ENCODE measurements around the gene B3GAT2.
"Not testable (repeated sequence)": the region's sequence is repeated elsewhere in the genome, so short reads cannot be mapped to it uniquely, and the experiment has no call there.

Gene B3GAT2

GRCh38 chr6:70952608-70953165 is 4.2 kb downstream of the B3GAT2 start:
- H2BK15ac ChIP-seq (ENCODE audit: low read length): no peak overlapping the region
- H3K79me1 ChIP-seq (ENCODE audit: low read depth, low read length): no peaks in the 10 kb centered on the region
- no peak overlapping the region for H3K27ac ChIP-seq (replicated peaks; ENCODE audit: low read length)
- H3K14ac ChIP-seq (ENCODE audit: low read length): no peak overlapping the region
- H3K4me3 ChIP-seq (ENCODE audit: low read length in 2 of 2): no peak overlapping the region
- H3K27me3 ChIP-seq (ENCODE audit: control insufficient read depth in 3 of 3, insufficient read depth in 3 of 3, low read depth in 1 of 3, low read length in 3 of 3): peaks cover 0 to 65% (median 23%) of the 10 kb centered on the region in 3 experiments
- no peak overlapping the region for H2BK12ac ChIP-seq (ENCODE audit: low read length)
- no peak overlapping the region for H2BK5ac ChIP-seq (ENCODE audit: low read length)
- H3K36me3 ChIP-seq (replicated peaks in 1 of 2; ENCODE audit: control insufficient read depth in 2 of 2, insufficient read depth in 2 of 2, low read length in 2 of 2): no peaks in the 10 kb centered on the region
- H2AK5ac ChIP-seq (ENCODE audit: low read depth, low read length): no peak overlapping the region
- no CpG with 5 or more reads among the region's 3 CpGs for WGBS, 2 donors (ENCODE audit: extremely low coverage in 2 of 2, insufficient read length in 2 of 2, insufficient replicate concordance in 1 of 2)
- H4K91ac ChIP-seq (ENCODE audit: low read depth, low read length, poor library complexity): no peak overlapping the region
- H3K23ac ChIP-seq (ENCODE audit: low read depth, low read length, poor library complexity): no peak overlapping the region
- H3K9me3 ChIP-seq (replicated peaks in 1 of 2; ENCODE audit: control insufficient read depth in 2 of 2, insufficient read depth in 1 of 2, low read depth in 1 of 2, low read length in 2 of 2): no peaks in the 10 kb centered on the region
- no peak overlapping the region for H3K9ac ChIP-seq (ENCODE audit: low read depth, low read length, poor library complexity)
- H2AFZ ChIP-seq (ENCODE audit: low read length): no peak overlapping the region
- no peak overlapping the region for H3K4me2 ChIP-seq (ENCODE audit: insufficient read depth, low read length, poor library complexity, severe bottlenecking)
- H3K4me1 ChIP-seq (ENCODE audit: control insufficient read depth in 2 of 2, insufficient read depth in 1 of 2, low read depth in 1 of 2, low read length in 2 of 2): peaks cover 3 to 13% of the 10 kb centered on the region in 2 donors
- no peak for DNase-seq (ENCODE audit: low spot score)
- H2BK120ac ChIP-seq (ENCODE audit: low read depth, low read length): no peak overlapping the region
- H3K18ac ChIP-seq (ENCODE audit: low read length): no peak overlapping the region
- no peak overlapping the region for H3K4ac ChIP-seq (ENCODE audit: low read length)
- H4K8ac ChIP-seq (ENCODE audit: low read depth, low read length): no peak overlapping the region

GRCh38 chr6:70944321-70944720 is 12.5 kb downstream of the B3GAT2 start:
- not testable (repeated sequence) for H2BK15ac ChIP-seq (ENCODE audit: low read length); H3K36me3 ChIP-seq (replicated peaks in 1 of 2; ENCODE audit: control insufficient read depth in 2 of 2, insufficient read depth in 2 of 2, low read length in 2 of 2); H4K91ac ChIP-seq (ENCODE audit: low read depth, low read length, poor library complexity); H3K14ac ChIP-seq (ENCODE audit: low read length); DNase-seq (ENCODE audit: low spot score); H3K4ac ChIP-seq (ENCODE audit: low read length); H3K9me3 ChIP-seq (replicated peaks in 1 of 2; ENCODE audit: control insufficient read depth in 2 of 2, insufficient read depth in 1 of 2, low read depth in 1 of 2, low read length in 2 of 2); H2BK5ac ChIP-seq (ENCODE audit: low read length); H2BK120ac ChIP-seq (ENCODE audit: low read depth, low read length); H3K4me2 ChIP-seq (ENCODE audit: insufficient read depth, low read length, poor library complexity, severe bottlenecking); H2AFZ ChIP-seq (ENCODE audit: low read length); H3K9ac ChIP-seq (ENCODE audit: low read depth, low read length, poor library complexity); H2BK12ac ChIP-seq (ENCODE audit: low read length); H3K18ac ChIP-seq (ENCODE audit: low read length); H3K27me3 ChIP-seq (ENCODE audit: control insufficient read depth in 3 of 3, insufficient read depth in 3 of 3, low read depth in 1 of 3, low read length in 3 of 3); H3K79me1 ChIP-seq (ENCODE audit: low read depth, low read length); H2AK5ac ChIP-seq (ENCODE audit: low read depth, low read length); H3K4me3 ChIP-seq (ENCODE audit: low read length in 2 of 2); H4K8ac ChIP-seq (ENCODE audit: low read depth, low read length); H3K27ac ChIP-seq (replicated peaks; ENCODE audit: low read length); H3K23ac ChIP-seq (ENCODE audit: low read depth, low read length, poor library complexity); H3K4me1 ChIP-seq (ENCODE audit: control insufficient read depth in 2 of 2, insufficient read depth in 1 of 2, low read depth in 1 of 2, low read length in 2 of 2)
- no CpG with 5 or more reads among the region's 10 CpGs for WGBS, 2 donors (ENCODE audit: extremely low coverage in 2 of 2, insufficient read length in 2 of 2, insufficient replicate concordance in 1 of 2)

- Histone ChIP-seq H2AK5ac (ENCODE audit: low read depth, low read length) (no peak overlapping the region), H3K9ac (ENCODE audit: low read depth, low read length, poor library complexity) (no peak overlapping the region), H3K4me1 (ENCODE audit: control insufficient read depth in 2 of 2, insufficient read depth in 1 of 2, low read depth in 1 of 2, low read length in 2 of 2) (no peaks in the 10 kb centered on the region), H2BK15ac (ENCODE audit: low read length) (no peak overlapping the region), H3K9me3 (replicated peaks in 1 of 2; ENCODE audit: control insufficient read depth in 2 of 2, insufficient read depth in 1 of 2, low read depth in 1 of 2, low read length in 2 of 2) (no peaks in the 10 kb centered on the region), H3K4me3 (ENCODE audit: low read length in 2 of 2) (no peak overlapping the region), H3K23ac (ENCODE audit: low read depth, low read length, poor library complexity) (no peak overlapping the region), H4K8ac (ENCODE audit: low read depth, low read length) (no peak overlapping the region), H3K18ac (ENCODE audit: low read length) (no peak overlapping the region), H3K79me1 (ENCODE audit: low read depth, low read length) (no peaks in the 10 kb centered on the region), H3K4me2 (ENCODE audit: insufficient read depth, low read length, poor library complexity, severe bottlenecking) (no peak overlapping the region), H3K4ac (ENCODE audit: low read length) (no peak overlapping the region), H3K27ac (replicated peaks; ENCODE audit: low read length) (no peak overlapping the region), H4K91ac (ENCODE audit: low read depth, low read length, poor library complexity) (no peak overlapping the region), H2AFZ (ENCODE audit: low read length) (no peak overlapping the region), H2BK120ac (ENCODE audit: low read depth, low read length) (no peak overlapping the region), H3K27me3 (ENCODE audit: control insufficient read depth in 3 of 3, insufficient read depth in 3 of 3, low read depth in 1 of 3, low read length in 3 of 3) (no peaks in the 10 kb centered on the region), H2BK5ac (ENCODE audit: low read length) (no peak overlapping the region), H3K36me3 (replicated peaks in 1 of 2; ENCODE audit: control insufficient read depth in 2 of 2, insufficient read depth in 2 of 2, low read length in 2 of 2) (no peaks in the 10 kb centered on the region), H3K14ac (ENCODE audit: low read length) (no peak overlapping the region), H2BK12ac (ENCODE audit: low read length) (no peak overlapping the region)
- no peak for DNase-seq (ENCODE audit: low spot score)
- no CpG with 5 or more reads among the region's 3 CpGs for WGBS, 2 donors (ENCODE audit: extremely low coverage in 2 of 2, insufficient read length in 2 of 2, insufficient replicate concordance in 1 of 2)
Measured at GRCh38 chr6:70933853-70934252, 23.0 kb downstream of the B3GAT2 start.

- H4K8ac ChIP-seq (ENCODE audit: low read depth, low read length): no peak overlapping the region
- H2AFZ ChIP-seq (ENCODE audit: low read length): no peak overlapping the region
- no peak overlapping the region for H3K4me3 ChIP-seq (ENCODE audit: low read length in 2 of 2)
- H2BK12ac ChIP-seq (ENCODE audit: low read length): no peak overlapping the region
- no peak overlapping the region for H2BK120ac ChIP-seq (ENCODE audit: low read depth, low read length)
- H3K36me3 ChIP-seq (replicated peaks in 1 of 2; ENCODE audit: control insufficient read depth in 2 of 2, insufficient read depth in 2 of 2, low read length in 2 of 2): no peaks in the 10 kb centered on the region
- H3K4me2 ChIP-seq (ENCODE audit: insufficient read depth, low read length, poor library complexity, severe bottlenecking): no peak overlapping the region
- H2AK5ac ChIP-seq (ENCODE audit: low read depth, low read length): no peak overlapping the region
- no peak overlapping the region for H2BK15ac ChIP-seq (ENCODE audit: low read length)
- no peak overlapping the region for H4K91ac ChIP-seq (ENCODE audit: low read depth, low read length, poor library complexity)
- H3K4me1 ChIP-seq (ENCODE audit: control insufficient read depth in 2 of 2, insufficient read depth in 1 of 2, low read depth in 1 of 2, low read length in 2 of 2): no peaks in the 10 kb centered on the region
- H3K14ac ChIP-seq (ENCODE audit: low read length): no peak overlapping the region
- H3K4ac ChIP-seq (ENCODE audit: low read length): no peak overlapping the region
- H3K79me1 ChIP-seq (ENCODE audit: low read depth, low read length): no peaks in the 10 kb centered on the region
- no peak overlapping the region for H3K27ac ChIP-seq (replicated peaks; ENCODE audit: low read length)
- H3K27me3 ChIP-seq (ENCODE audit: control insufficient read depth in 3 of 3, insufficient read depth in 3 of 3, low read depth in 1 of 3, low read length in 3 of 3): peaks cover 0 to 4% (median 0%) of the 10 kb centered on the region in 3 experiments
- no peak overlapping the region for H3K18ac ChIP-seq (ENCODE audit: low read length)
- no peak for DNase-seq (ENCODE audit: low spot score)
- H3K9me3 ChIP-seq (replicated peaks in 1 of 2; ENCODE audit: control insufficient read depth in 2 of 2, insufficient read depth in 1 of 2, low read depth in 1 of 2, low read length in 2 of 2): no peaks in the 10 kb centered on the region
- no peak overlapping the region for H2BK5ac ChIP-seq (ENCODE audit: low read length)
- H3K23ac ChIP-seq (ENCODE audit: low read depth, low read length, poor library complexity): no peak overlapping the region
- no peak overlapping the region for H3K9ac ChIP-seq (ENCODE audit: low read depth, low read length, poor library complexity)
- WGBS, 2 donors (ENCODE audit: extremely low coverage in 2 of 2, insufficient read length in 2 of 2, insufficient replicate concordance in 1 of 2): no CpG with 5 or more reads among the region's 1 CpG
Measured at GRCh38 chr6:70905742-70906141, 51.1 kb downstream of the B3GAT2 start.
